ENCODE results near the gene CCDC171.

CCDC171 gene

GRCh38 chr9:15882883-15883282 lies 330.0 kb downstream of the CCDC171 start:
- DNase-seq (ENCODE audit: low read depth), result no peak

GRCh38 chr9:15885464-15885863 lies 332.6 kb downstream of the CCDC171 start:
- no peak for DNase-seq (ENCODE audit: low read depth)

GRCh38 chr9:15889555-15889954 lies 336.7 kb downstream of the CCDC171 start:
- DNase-seq (ENCODE audit: low read depth), result no peak

GRCh38 chr9:15901572-15901971 lies 348.7 kb downstream of the CCDC171 start:
- DNase-seq (ENCODE audit: low read depth), result no peak

GRCh38 chr9:15909297-15909696 lies 356.5 kb downstream of the CCDC171 start:
- no peak for DNase-seq (ENCODE audit: low read depth)

GRCh38 chr9:15915711-15916110 lies 362.9 kb downstream of the CCDC171 start:
- no peak for DNase-seq (ENCODE audit: low read depth)

- DNase-seq (ENCODE audit: low read depth), result no peak
Observed at GRCh38 chr9:15927161-15927560, 374.3 kb downstream of the CCDC171 start.

GRCh38 chr9:15935661-15936305 lies 382.9 kb downstream of the CCDC171 start:
- DNase-seq (ENCODE audit: low read depth), result no peak

GRCh38 chr9:15936306-15936921 lies 383.6 kb downstream of the CCDC171 start:
- DNase-seq (ENCODE audit: low read depth), result no peak

- DNase-seq (ENCODE audit: low read depth), result no peak
Observed at GRCh38 chr9:15942831-15943424, 390.1 kb downstream of the CCDC171 start.

- DNase-seq (ENCODE audit: low read depth), result no peak
Observed at GRCh38 chr9:15944341-15944740, 391.5 kb downstream of the CCDC171 start.

- DNase-seq (ENCODE audit: low read depth), result no peak
Observed at GRCh38 chr9:15959663-15960062, 406.8 kb downstream of the CCDC171 start.

- DNase-seq (ENCODE audit: low read depth), result no peak
Observed at GRCh38 chr9:15961217-15961616, 408.4 kb downstream of the CCDC171 start.

GRCh38 chr9:15965246-15965745 lies 412.5 kb downstream of the CCDC171 start:
- no peak for DNase-seq (ENCODE audit: low read depth)

- no peak for DNase-seq (ENCODE audit: low read depth)
Observed at GRCh38 chr9:15966471-15966870, 413.6 kb downstream of the CCDC171 start.

- DNase-seq (ENCODE audit: low read depth), result no peak
Observed at GRCh38 chr9:15967068-15967467, 414.2 kb downstream of the CCDC171 start.

- no peak for DNase-seq (ENCODE audit: low read depth)
Observed at GRCh38 chr9:15972760-15973159, 419.9 kb downstream of the CCDC171 start.

GRCh38 chr9:15975101-15975778 lies 422.4 kb downstream of the CCDC171 start:
- DNase-seq (ENCODE audit: low read depth), result no peak

GRCh38 chr9:15977438-15977837 lies 424.6 kb downstream of the CCDC171 start:
- DNase-seq (ENCODE audit: low read depth), result no peak

GRCh38 chr9:15982182-15982581 lies 429.3 kb downstream of the CCDC171 start:
- DNase-seq (ENCODE audit: low read depth), result no peak

GRCh38 chr9:15999422-16000339 lies 446.8 kb downstream of the CCDC171 start:
- no peak for DNase-seq (ENCODE audit: low read depth)

- DNase-seq (ENCODE audit: low read depth), result no peak
Observed at GRCh38 chr9:16000811-16001210, 448.0 kb downstream of the CCDC171 start.
